ENCODE measurements around the gene BLMH.

The BLMH gene, protein sequence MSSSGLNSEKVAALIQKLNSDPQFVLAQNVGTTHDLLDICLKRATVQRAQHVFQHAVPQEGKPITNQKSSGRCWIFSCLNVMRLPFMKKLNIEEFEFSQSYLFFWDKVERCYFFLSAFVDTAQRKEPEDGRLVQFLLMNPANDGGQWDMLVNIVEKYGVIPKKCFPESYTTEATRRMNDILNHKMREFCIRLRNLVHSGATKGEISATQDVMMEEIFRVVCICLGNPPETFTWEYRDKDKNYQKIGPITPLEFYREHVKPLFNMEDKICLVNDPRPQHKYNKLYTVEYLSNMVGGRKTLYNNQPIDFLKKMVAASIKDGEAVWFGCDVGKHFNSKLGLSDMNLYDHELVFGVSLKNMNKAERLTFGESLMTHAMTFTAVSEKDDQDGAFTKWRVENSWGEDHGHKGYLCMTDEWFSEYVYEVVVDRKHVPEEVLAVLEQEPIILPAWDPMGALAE

DNA sequence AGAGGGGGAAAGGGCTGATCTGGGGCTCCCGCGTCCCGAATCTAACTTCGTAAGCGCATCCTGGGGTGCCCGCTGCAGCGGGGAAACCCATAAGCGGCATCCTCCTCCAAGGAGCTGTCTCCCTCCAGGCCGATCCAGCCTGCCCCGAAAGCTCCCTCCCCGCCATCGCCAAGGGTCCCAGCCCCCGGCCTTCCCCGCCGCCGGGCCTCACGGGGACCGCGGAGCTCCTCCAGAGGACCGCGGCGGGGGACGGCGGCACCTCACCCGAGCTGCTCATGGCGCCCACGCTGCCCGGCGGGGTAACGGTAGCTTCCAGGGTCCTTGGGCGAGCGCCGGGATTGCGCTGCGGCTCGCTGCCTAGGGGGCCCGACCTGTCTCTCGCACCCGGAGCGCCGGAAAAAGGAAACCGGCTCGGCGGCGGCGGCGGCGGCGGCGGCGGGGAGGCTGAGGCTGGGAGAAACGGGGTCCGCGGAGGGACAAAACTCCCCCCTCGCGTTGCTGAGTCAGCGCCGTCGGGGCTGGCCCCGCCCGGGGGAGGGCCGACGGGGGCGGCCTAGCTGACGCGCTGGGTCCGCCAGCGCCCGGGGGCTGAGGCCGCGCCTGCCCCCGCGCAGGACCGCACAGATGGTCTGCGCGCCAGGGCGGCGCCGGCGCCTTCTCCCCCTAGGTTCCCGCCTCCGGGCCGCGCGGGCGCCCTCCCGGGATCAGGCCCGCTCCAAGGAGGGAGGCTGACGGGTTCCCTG lies at the start of gene BLMH:
TSS of gene BLMH (minus strand) at position 402 of the 743 bp plus-strand sequence. CDS start at position 277, 125 bp downstream.
- DNase-seq (ENCODE audit: low read depth): peak; percentile 78

DNA sequence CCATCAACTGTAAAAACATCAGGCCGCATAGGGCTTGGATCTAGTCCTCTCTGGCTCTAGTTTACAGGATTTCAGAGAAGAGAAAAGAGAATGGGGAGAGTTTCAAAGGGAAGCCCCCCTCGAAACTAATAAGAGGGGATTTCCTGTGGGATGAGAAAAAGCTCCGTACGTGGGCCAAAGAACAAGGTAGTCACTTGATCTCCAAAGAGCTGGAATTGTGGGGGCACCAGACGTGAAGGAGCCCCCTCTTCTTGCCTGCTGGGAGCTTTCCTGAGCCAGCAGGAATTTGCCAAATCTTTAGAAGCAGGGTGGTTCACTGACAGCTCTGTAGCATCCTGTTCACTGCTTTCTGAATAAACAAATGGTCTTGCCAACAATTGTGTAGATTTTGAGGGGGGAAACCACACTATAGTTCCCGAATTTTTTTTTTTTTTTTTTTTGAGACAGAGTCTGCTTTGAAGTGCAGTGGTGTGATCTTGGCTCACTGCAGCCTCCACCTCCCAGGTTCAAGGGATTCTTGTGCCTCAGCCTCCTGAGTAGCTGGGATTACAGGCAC lies 49.1 kb upstream of the BLMH start:
- DNase-seq (ENCODE audit: low read depth): no peak

DNA sequence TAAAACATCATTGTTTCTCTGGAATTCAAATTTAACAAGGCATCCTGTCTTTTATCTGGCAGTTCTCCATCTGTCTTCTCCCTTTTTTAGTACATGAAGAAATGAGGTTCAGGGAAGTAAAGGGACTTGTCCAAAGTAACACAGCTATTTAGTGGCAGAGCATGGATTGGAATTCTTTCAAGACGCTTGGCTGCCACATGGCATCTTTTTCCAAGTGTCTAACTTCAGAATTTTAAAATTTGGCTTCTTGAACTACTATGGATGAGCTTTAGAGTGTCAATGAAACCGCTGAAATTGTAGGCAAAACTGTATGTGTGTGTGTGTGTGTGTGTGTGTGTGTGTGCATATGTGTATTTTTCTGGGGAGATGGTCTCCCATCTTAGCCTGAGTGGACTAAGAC lies 47.3 kb upstream of the BLMH start:
- DNase-seq (ENCODE audit: low read depth): no peak

DNA sequence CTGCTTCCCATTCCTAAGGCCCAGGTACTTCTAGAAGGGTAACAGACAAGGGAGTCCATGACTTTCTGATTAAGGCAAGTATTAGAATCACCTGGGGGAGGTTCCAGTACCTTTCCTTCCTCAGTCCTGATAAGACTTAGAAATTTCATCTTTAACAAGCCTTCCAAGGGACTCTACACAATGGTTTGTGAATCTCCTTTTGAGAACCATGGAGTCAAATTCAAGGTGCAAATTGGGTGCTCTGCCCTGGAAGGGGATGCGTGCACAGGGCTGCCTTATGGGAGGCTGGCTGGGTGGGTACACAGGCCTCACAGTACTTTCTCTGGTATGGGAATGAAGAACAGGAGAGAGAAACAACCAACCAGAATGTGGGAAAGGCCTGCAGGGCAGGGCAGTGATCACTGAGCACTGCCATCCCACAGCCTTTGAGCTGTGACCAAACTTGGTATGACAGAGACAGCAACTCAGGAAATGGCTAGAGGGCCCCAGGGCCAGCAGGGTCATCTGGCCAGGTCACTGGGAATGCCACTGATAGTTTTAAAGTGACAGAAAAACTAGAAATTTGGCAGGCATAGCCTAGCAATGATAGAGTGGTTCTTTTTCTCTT lies 45.8 kb upstream of the BLMH start:
- no peak for DNase-seq (ENCODE audit: low read depth)

DNA sequence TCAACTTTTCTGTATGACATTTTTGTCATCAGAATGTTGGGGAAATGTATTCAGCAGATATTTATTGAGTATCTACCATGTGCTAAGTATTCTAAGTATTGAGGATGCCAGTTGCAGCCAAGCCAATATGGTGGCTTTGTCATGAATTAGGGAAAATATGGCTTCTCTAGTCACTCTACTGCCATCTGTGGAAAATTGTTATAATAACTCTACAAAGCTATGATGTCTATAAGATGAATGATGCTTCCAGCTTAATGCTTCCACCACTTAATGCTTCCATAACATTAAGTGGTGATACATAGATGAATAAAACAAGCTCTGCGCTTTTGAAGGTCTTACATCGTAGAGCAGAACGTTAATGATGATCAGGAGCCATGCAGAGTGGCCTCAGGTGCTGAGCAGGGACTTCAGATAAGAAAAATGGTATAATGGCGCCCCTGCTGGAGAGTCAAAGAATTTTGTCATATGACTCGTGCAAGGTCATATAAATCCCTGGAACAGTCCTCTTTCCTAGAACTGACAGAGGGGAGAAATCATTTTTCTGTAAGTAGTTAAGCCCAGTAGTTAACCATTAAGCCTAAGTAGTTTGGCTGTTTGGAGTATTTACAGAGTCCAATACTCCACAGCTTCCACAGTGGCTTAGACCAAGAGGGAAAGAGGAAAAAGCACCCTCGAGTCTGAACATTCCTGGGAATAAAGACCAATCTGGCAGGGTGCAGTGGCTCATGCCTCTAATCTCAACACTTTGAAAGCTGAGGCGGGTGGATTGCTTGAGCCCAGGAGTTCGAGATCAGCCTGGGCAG lies 44.8 kb upstream of the BLMH start:
- DNase-seq (ENCODE audit: low read depth): peak; percentile 35

DNA sequence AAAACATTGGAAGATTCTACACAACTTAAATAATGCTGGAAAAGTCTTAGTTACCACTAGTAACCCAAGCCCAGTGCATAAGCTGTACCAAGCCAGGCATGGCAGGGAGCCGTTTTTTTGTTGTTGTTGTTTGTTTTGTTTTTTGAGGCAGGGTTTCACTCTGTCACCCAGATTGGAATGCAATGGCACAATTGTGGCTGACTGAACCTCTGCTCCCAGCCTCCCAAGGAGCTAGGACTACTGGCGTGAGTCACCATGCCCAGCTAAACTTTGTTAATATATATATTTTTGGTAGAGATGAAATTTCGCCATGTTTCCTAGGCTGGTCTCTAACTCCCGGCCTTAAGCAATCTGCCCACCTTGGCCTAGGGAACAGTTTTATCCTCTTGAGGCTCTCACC lies 42.7 kb upstream of the BLMH start:
- DNase-seq (ENCODE audit: low read depth): no peak

DNA sequence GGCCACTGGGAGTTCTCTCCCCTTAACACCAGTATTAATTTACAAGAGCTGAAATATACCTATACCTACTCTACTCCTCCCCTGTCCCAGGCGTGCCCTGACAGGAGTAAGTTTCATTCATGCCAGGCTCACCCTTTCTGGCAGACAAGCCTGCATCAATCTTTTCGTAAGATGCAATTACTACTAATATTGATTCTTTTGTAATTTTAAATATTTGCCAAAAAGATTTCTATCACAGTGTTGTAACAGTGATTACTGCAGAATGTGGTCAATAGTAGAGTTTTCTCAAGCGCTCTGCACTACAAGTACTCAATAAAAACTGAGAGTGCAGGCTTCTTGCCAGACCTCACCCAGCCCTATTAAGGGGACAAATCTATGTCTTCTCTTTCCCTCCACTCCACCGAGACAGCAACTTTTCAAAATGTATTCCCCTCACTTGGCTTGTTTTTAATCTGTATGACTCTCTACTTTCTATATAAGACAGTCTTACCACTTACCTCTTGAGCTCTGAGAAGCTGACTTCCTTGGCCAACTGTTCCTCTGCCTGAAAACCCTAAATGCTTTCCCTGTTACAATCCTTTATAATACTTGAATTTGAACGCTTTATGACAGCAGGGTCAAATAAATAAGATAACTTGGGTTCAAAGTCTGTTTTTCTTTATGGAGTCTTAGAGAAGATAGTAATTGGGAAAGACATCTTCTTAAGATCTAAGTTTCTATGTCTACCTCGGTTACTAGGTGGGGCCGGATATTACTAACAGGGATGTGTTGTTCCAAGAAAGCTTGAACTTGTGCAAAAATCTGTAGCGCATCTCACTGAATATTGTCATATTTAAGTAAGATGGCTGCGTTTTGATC lies 42.0 kb upstream of the BLMH start, which contains the start of gene TMIGD1:
TSS of gene TMIGD1 (minus strand) at position 555 of the 858 bp plus-strand sequence. CDS start 1,924 bp downstream, outside the sequence.
- DNase-seq (ENCODE audit: low read depth): no peak

DNA sequence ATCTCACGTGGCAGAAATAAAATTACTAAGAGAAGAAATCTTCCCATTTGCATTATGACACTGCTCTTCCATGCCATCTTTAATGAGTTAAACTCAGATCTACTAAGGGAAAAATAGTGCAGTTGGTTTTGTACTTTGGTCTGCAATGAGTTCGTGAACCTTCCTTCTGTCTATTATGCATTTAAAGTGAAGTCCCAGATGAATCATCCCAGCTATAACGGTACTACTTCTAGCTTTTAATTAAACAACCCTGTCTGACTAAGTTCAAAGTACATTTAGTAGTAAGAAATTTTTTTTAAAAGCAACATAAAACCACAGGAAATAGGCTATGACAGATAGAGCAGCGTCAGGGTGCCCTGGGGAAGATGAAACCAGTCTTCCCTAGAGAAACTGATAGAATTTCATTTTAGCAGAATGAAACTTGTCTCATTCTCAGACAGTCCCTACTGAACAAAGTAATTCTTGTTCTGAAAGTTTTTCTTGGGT lies 40.4 kb upstream of the BLMH start:
- DNase-seq (ENCODE audit: low read depth): peak; percentile 36

DNA sequence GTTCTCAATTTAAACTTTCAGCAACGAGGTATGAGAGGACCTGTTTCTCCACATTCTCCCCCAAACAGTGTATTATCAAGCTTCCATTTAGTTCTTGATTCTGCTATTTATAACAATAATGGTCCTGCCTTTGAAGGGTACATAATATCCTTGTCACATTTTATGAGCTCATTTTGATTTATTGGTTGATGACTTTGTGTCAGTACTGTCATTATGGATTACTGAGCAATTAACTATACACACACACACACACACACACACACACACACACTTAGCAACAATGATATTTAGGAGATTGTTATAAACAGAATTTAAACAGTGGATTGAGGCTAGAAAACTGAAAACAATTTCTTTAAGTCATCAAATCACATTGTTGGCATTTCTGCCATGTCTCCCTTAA lies 35.1 kb upstream of the BLMH start:
- no peak for DNase-seq (ENCODE audit: low read depth)

DNA sequence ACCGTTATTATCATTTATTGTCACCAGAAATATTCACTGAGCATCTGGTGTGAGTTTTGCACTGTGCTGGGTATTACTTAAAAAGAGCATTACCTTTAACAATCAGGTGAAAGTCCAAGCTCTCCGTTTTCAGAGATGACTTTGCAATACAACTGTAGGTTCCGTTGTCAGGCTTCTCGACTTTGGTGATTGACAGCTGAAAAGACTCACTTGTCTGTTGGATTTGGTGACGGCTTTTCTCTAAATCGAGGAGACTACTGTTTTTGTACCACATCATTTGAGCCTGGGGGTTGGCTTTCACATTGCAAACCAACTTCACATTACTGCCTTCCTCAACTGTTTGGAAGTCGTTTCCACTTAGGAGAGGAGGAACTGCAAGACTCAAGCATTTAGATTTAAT lies 33.0 kb upstream of the BLMH start:
- no peak for DNase-seq (ENCODE audit: low read depth)

DNA sequence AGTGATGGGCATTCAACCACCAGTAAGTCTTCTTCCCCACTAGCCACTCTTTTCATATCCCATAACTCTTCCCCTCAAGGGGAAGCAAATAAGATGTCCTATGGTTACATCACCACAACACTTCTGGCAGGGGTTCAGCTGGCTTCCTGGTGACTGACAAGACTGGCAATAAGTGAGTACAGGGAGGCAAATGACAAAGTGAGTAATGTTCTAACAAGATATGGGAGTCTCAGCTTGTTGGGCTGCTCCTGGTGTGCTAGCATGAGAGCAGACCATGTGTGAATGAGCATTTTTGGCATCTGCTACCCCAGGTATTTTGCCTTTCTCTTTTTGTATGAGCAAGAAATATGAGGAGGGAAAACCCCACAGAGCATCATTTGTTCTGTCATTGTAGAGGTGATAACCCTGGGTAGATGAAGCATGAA lies 32.2 kb upstream of the BLMH start:
- peak; percentile 13 for DNase-seq (ENCODE audit: low read depth)

DNA sequence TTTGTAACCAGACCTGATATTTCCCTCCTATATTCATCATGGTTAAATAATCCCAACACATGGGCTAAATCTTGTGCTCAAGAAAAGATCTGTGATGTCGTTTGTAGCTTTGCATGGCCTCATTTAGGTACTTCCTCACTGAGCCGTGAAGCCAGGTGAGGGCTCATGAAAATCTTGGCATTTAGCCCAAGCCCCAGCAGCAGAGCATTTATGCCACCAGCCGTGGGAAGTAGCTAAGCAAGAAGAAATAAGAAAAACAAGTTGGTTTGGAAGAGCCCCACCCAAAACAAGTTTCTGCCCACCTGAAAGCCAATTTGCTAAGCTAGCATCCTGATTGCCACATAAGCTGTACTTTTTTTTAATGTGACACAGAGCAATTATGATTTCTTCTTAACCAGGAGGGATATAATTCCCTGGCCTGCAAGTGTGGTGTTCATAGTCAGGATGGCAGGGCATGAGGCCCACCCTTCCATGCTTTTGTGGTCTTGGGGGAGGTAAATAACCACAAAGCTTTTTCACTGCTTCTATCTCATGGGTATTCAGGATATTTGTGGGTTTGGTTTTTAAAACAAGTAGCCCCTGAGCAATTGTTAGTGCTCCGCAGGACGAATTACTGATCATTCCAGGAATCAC lies 31.6 kb upstream of the BLMH start:
- peak; percentile 15 for DNase-seq (ENCODE audit: low read depth)

DNA sequence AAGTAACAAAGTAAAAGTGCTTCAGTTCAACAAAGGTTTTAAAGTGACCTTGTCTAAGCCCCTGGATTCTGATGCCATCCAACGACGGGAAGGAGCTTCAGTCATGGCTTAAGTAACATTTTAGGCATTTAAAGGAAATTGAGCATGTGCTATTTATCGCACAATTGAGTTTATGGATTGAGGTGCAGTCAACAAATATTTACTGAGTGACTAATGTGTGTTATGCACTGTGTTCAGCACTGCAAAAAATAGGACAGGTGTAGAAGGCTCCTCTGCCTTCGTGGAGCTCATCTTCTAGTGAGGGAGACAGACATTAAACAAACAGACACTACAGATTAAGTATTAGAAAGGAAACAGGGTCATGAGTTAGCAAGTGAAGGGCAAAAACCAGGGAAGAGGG lies 29.6 kb upstream of the BLMH start:
- DNase-seq (ENCODE audit: low read depth): no peak

DNA sequence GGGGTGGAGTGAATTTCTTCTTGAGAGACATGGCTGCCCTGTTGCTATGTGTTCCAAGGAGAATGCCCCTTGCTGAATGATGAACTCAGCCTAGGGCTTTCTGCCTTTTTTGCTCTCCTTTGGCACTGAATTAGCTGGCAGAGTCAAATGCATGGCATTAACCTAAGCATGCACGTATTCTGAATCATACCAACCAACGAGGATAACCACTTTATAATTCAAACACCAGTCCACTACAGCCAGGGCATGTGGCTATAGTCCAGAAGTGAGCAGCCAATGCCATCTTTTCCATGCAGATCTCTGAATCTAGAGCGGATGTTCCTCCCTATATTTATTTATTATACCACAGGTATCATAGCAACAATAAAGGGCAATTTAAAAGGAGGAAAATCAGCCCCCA lies 26.4 kb upstream of the BLMH start:
- no peak for DNase-seq (ENCODE audit: low read depth)

DNA sequence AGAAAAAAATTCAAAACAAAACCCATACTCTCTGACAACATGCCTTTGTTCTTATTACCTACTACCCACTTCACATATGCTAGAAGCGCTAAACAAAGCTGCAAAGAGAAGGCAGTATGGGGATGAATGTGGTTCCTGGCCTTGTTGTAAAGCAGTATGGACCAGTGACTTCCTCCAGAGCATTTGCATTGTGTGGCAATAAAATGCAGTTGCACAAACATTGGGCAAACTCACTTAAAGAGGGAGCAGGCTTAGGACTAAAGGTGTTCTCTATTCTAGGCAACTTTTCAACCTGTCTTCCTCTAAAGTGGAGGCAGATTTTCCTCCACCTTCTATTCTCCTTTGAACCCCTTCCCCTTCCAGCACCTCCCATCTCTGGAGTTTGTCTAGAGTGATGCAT lies 25.0 kb upstream of the BLMH start:
- no peak for DNase-seq (ENCODE audit: low read depth)

DNA sequence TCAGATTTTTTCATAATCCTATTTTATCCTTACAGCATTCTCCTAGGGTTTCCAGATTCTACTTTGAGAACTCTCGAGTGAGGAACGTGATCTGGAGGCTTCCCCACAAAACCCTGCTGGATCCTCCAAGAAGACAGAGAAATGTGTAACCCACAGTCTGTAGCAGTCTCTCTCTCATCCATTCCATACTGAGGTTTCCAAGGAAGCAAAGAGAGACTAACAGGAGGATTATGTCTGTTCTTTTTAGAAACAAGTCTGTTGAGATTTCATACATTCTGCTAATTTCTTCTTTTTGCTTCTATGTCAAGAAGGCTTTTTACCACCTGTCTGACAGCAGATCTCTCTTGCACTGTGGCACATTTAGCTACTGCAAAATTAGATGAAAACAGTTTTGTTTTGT lies 23.4 kb upstream of the BLMH start:
- no peak for DNase-seq (ENCODE audit: low read depth)

DNA sequence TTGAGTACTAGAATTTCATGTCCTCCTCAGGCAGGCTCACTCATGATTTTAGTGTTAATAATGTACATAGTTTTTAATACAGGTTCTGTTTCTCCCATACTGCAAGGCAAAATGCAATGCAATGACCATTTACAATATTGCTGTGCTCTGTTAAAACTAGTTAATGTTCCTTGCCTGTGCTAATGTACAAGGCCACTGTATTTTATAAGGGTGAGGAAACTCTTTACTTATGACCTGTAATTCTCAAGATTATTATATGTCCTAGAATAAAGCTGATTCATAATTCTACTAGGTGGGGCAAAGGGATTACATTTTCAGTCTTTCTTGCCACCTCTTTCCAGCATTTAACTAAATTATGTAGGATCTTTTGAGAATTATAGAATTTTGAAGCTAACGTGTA lies 22.7 kb upstream of the BLMH start:
- no peak for DNase-seq (ENCODE audit: low read depth)

DNA sequence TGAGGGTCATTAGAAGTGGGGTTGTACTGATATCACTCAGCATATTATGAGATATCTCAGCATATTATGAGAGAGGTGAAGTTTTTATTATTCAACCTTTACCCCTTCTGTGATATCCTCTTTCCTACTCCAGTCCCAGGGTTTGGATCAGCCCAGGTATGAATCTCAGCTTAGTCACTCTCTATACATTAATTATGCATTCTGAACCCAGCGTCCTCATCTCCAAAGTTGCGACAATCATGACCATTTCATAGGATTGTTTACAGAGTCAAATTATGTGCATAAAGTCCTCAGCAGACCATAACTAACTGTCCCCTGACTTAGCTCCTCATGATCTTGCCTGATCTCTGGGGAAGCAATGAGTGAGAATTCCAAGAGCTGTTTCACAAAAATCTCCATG lies 20.5 kb upstream of the BLMH start:
- DNase-seq (ENCODE audit: low read depth): no peak

DNA sequence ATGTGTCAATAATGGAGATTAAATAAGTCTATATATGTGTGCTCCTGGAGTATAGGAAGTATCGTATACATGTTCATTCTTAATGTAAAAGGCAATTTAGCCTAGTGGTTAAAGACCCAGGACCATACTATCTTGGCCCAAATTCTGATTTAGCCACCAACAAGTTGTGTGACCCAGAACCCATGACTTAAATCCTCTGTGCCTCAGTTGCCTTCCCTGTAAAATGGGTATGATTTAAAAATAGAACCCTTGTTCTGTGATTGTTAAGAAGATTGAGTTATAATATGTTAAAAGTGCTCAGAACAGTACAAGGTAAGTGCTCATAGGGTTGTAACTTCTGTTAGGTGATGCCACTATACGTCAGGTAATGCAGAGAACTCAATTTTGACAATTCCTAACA lies 18.8 kb upstream of the BLMH start:
- no peak for DNase-seq (ENCODE audit: low read depth)

DNA sequence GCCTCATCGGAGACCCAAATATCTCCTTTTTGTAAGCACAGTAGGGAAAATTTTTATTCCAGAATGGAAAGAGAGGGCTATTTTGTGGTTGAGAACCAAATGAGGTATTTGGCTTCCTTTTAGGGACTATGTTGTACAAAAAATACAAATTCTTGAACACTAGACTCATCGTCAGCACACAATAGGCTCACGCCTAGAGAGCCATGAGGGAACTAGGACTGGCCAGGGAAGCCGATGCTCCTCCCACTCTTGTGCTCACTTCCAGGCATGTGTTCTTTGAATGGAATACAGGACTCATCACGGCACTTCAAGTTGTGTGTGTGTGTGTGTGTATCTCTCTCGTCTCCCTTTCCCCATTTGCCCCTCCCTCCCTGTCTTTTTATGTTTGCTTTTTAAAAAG lies 17.8 kb upstream of the BLMH start:
- no peak for DNase-seq (ENCODE audit: low read depth)
